Measurements from ENCODE around the gene ZNF99. TPM values are rescaled to one million over a fixed set of nuclear protein-coding genes. Genes with fewer than 3 reads are reported as not detected.

The ZNF99 gene
- under 1 TPM in 3 of 4 donors, not detected in 1; 0.26 to 0.55 (median 0.43) TPM for total RNA-seq

DNA sequence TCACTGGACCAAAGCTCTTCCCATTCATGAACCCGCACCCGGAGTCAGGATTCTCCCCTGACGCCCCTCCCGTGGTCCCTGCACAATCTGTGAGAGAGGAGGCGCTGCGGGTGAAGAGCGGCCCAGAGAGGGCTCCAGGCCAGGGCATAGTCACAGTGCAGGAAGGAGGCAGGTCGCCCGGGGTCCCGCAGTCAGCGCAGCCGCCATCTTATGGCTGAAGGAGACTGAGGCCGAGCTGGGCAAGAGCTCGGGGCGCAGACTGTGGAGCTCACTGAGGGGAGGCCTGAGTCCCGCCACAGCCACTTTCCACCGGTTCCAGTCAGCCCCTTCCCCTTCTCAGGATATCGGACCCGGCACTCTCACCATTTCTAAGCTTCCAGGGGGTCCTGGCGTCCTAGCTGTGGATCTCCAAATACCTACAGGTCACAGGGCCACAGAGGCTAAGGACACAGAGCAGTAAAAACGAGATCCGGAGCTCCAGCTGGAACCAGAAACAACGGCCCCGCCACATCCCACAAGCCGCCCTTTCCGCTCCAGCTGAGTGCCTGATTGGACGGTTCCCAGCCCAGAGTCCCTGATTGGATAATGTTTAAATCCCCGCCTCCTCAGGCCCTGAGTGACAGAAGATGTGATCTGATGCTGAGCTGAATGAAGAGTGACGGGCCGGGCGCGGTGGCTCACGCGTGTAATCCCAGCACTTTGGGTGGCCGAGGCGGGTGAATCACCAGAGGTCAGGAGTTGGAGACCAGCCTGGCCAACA lies at the start of gene ZNF99:
TSS of gene ZNF99 (minus strand) at position 501 of the 760 bp plus-strand sequence. CDS start at position 366, 135 bp downstream.
- Histone ChIP-seq H3K27ac (no peak within 1 kb of the TSS), H3K4me3 (peak within 1 kb of the TSS; percentile 27 to 50), H3K4me1 (no peaks in the 10 kb centered on the region), H3K36me3 (no peaks in the 10 kb centered on the region), H3K9me3 (no peaks in the 10 kb centered on the region), H3K27me3 (no peaks in the 10 kb centered on the region)
- intact Hi-C loops (cut with DNase I; ENCODE audit: low total_unique reads), result no loop called here
- no peak for TF ChIP-seq POLR2A (IDR thresholded peaks at IDR 0.05)
- TF ChIP-seq, protein P1, sequence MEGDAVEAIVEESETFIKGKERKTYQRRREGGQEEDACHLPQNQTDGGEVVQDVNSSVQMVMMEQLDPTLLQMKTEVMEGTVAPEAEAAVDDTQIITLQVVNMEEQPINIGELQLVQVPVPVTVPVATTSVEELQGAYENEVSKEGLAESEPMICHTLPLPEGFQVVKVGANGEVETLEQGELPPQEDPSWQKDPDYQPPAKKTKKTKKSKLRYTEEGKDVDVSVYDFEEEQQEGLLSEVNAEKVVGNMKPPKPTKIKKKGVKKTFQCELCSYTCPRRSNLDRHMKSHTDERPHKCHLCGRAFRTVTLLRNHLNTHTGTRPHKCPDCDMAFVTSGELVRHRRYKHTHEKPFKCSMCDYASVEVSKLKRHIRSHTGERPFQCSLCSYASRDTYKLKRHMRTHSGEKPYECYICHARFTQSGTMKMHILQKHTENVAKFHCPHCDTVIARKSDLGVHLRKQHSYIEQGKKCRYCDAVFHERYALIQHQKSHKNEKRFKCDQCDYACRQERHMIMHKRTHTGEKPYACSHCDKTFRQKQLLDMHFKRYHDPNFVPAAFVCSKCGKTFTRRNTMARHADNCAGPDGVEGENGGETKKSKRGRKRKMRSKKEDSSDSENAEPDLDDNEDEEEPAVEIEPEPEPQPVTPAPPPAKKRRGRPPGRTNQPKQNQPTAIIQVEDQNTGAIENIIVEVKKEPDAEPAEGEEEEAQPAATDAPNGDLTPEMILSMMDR (IDR thresholded peaks at IDR 0.05), result no peak
- DNase-seq, result peak; percentile 50 to 58

DNA sequence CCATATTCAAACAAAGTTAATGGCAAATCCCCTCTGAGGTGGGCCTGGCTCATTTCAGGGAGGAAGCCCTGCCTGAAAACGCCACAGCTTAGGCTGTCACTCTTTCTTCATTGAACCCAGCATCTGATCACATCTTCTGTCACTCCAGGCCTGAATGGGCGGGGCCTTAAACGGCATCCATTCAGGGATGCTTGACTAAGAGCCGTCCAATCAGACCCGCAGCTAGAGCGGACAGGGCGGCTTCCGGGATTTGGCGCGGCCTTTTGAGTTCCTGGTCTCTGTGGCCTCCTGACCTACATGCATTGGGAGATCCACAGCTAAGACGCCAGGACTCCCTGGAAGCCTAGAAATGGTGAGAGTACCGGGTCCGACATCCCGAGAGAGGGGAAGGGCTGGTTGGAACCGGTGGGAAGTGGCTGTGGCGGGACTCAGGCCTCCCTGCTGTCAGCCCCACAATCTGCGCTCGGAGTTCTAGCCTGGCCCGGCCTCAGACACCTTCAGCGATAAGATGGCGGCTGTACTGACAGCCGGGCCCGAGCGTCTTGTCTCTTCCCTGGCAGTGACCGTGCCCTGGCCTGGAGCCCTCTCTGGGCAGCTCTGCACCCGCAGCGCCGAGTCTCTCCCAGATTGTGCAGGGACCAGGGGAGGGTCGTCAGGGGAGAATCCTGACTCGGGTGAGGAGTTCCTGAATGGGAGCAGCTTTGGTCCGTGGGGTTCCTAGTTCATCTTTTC lies 48.2 kb upstream of the ZNF99 start, which contains the start of gene ZNF723:
TSS of gene ZNF723 (plus strand) at position 261 of the 732 bp plus-strand sequence. CDS start at position 350, 89 bp downstream.
- H3K4me1 ChIP-seq, result no peaks in the 10 kb centered on the region
- no peak within 1 kb of the TSS for H3K4me3 ChIP-seq
- no peak within 1 kb of the TSS for H3K27ac ChIP-seq
- H3K27me3 ChIP-seq, result no peaks in the 10 kb centered on the region
- intact Hi-C loops (cut with DNase I; ENCODE audit: low total_unique reads), result no loop called here
- TF ChIP-seq POLR2A (IDR thresholded peaks at IDR 0.05), result no peak
- TF ChIP-seq, protein P1 (IDR thresholded peaks at IDR 0.05), result no peak
- no peaks in the 10 kb centered on the region for H3K9me3 ChIP-seq
- H3K36me3 ChIP-seq, result no peaks in the 10 kb centered on the region
- no peak for DNase-seq

DNA sequence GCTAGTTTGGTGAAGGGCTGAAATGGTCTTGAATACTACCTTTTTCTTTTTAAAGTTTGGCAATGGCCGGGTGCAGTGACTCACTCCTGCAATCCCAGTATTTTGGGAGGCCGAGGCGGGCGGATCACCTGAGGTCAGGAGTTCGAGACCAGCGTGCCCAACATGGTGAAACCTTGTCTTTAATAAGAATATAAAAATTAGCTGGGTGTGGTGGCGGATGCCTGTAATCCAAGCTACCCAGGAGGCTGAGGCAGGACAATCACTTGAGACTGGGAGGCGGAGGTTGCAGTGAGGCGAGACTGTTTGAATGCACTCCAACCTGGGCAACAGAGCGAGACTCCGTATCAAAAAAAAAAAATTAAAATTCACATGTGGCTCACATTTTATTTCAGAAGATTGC lies 47.3 kb upstream of the ZNF99 start:
- Histone ChIP-seq H3K4me1 (no peaks in the 10 kb centered on the region), H3K27me3 (no peaks in the 10 kb centered on the region), H3K27ac (no peak overlapping the region), H3K4me3 (no peak overlapping the region), H3K9me3 (no peaks in the 10 kb centered on the region), H3K36me3 (no peaks in the 10 kb centered on the region)
- intact Hi-C loops (cut with DNase I; ENCODE audit: low total_unique reads), result no loop called here
- DNase-seq, result no peak
- TF ChIP-seq POLR2A (IDR thresholded peaks at IDR 0.05), result no peak
- TF ChIP-seq, protein P1 (IDR thresholded peaks at IDR 0.05), result no peak

DNA sequence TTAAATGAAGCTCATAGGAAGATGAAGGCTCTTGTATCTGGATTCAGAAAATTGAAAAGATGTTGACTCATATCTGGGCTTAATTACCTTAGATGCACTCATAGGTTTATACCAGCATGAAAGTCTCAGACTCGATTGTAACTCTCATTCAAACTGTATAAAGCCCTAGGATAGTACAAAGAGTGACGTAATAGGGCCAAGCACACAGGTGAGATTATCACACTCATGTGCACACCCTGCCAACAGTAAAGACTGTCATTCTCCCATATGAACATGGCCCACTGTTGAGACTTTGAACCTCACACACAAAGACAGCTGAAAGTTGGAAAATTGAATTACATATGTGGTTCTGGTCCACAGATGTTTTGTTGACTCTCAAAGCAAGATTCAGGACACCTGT lies 30.2 kb upstream of the ZNF99 start:
- no peak overlapping the region for H3K27ac ChIP-seq
- H3K36me3 ChIP-seq, result no peaks in the 10 kb centered on the region
- TF ChIP-seq, protein P1 (IDR thresholded peaks at IDR 0.05), result no peak
- no peak for TF ChIP-seq POLR2A (IDR thresholded peaks at IDR 0.05)
- H3K27me3 ChIP-seq, result no peaks in the 10 kb centered on the region
- DNase-seq, result no peak
- H3K4me1 ChIP-seq, result no peaks in the 10 kb centered on the region
- no peak overlapping the region for H3K4me3 ChIP-seq
- H3K9me3 ChIP-seq, result no peaks in the 10 kb centered on the region
- intact Hi-C loops (cut with DNase I; ENCODE audit: low total_unique reads), result no loop called here

Data from uterus (tissue), 4 donors.